Activated CD4-positive, alpha-beta T cell treated with anti-CD3 and anti-CD28 coated beads, Interleukin-2, amount 10 ng/mL, durations not matched to agents 7 days and 5 days (primary cell): ENCODE data around the gene FADD. TPM values are rescaled to one million over a fixed set of nuclear protein-coding genes. Genes with fewer than 3 reads are reported as not detected.

Source experiments
- CTCF ChIA-PET: fragments of 350-600 bp; sonication (Branson Sonifier 250); formaldehyde crosslinking; loops from one replicate; lab custom pipeline; 2021; ENCODE audit warnings: antibody characterized with exemption; lab: Charles Lee
- POLR2A ChIA-PET: fragments of 350-600 bp; sonication (Branson Sonifier 250); formaldehyde crosslinking; loops from one replicate; lab custom pipeline; 2021; ENCODE audit warnings: antibody characterized with exemption; lab: Charles Lee
- DNase-seq: peaks from one replicate; pipeline ENCODE4 v3.0.0-alpha.2; 2020
- H3K27ac Mint-ChIP-seq: one replicate; pipeline ENCODE4 v1.8.0; 2021; ENCODE audit warnings: mild to moderate bottlenecking, moderate library complexity, mixed read lengths
- H3K27me3 Mint-ChIP-seq: one replicate; pipeline ENCODE4 v1.8.0; 2021; ENCODE audit warnings: mixed read lengths
- H3K36me3 Mint-ChIP-seq: one replicate; pipeline ENCODE4 v1.8.0; 2021; ENCODE audit warnings: low read depth, mixed read lengths
- H3K4me1 Mint-ChIP-seq: one replicate; pipeline ENCODE4 v1.8.0; 2021; ENCODE audit warnings: mixed read lengths
- H3K4me3 Mint-ChIP-seq: one replicate; pipeline ENCODE4 v1.8.0; 2021; ENCODE audit warnings: mild to moderate bottlenecking, moderate library complexity, mixed read lengths
- H3K9me3 Mint-ChIP-seq: one replicate; pipeline ENCODE4 v1.8.0; 2021; ENCODE audit warnings: mixed read lengths
- total RNA-seq, 2 experiments: library from RNA; stranded (reverse); gene quantifications; one replicate each; pipeline ENCODE4 v1.2.3, GENCODE V29; 2021

FADD gene
- total RNA-seq, 2 experiments from 2014 or later: 31.7 to 34.5 TPM

DNA sequence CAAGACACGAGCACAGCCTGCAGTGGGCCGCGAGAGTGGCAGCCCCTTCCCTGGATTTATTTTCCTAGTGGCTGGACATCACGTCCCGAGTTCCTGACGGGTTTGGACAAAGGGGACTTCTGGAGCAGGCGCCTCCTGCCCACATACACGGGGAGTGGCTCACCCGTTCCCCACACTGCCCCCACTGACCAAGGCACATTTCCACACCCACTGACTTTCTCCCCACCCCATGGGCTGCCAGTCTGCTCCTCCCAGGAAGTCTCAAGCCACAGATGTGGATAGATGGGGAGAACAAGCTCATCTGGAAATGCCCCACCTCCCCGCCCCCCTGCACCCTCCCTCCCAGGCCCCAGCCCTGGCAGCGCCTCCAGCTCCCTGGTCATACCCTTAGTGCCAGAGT lies 34.0 kb upstream of the FADD start:
- Mint-ChIP-seq H3K36me3 (no peaks in the 10 kb centered on the region), H3K9me3 (no peaks in the 10 kb centered on the region), H3K4me1 (no peaks in the 10 kb centered on the region), H3K4me3 (no peak overlapping the region), H3K27me3 (no peaks in the 10 kb centered on the region), H3K27ac (no peak overlapping the region)
- DNase-seq: no peak
- ChIA-PET POLR2A (interaction anchor here (0.6 kb wide), 1 partner anchor 95 kb away, joined by 3 read pairs; no protein-coding TSS in a partner anchor), CTCF (interaction anchor here (0.5 kb wide), 1 partner anchor 8 kb away, joined by 3 read pairs; no protein-coding TSS in a partner anchor)

DNA sequence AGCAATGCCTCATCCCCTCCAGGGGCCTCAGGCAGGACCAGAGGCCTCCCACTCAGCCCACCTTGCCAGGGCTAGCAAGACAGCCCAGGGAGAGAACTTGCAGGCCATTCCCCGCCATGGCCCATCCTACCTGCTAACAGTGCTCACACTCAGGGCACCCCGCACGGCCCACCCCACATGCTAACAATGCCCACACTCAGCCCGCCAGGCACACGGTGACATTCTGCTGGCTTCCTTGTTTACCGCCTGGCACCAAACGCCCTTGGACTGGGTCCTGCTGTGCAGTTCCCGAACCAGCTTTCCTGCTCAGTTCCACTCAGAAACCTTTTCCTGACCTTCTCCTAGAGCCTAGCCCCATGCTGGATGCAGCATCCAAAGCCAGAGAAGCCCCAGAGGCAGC lies 33.5 kb upstream of the FADD start:
- CTCF ChIA-PET: interaction anchor here (0.5 kb wide), 1 partner anchor 8 kb away, joined by 3 read pairs; no protein-coding TSS in a partner anchor
- Mint-ChIP-seq H3K36me3 (no peaks in the 10 kb centered on the region), H3K27ac (no peak overlapping the region), H3K4me1 (no peaks in the 10 kb centered on the region), H3K9me3 (no peaks in the 10 kb centered on the region), H3K4me3 (no peak overlapping the region), H3K27me3 (no peaks in the 10 kb centered on the region)
- POLR2A ChIA-PET: interaction anchor here (0.6 kb wide), 1 partner anchor 96 kb away, joined by 3 read pairs; no protein-coding TSS in a partner anchor
- DNase-seq: no peak

DNA sequence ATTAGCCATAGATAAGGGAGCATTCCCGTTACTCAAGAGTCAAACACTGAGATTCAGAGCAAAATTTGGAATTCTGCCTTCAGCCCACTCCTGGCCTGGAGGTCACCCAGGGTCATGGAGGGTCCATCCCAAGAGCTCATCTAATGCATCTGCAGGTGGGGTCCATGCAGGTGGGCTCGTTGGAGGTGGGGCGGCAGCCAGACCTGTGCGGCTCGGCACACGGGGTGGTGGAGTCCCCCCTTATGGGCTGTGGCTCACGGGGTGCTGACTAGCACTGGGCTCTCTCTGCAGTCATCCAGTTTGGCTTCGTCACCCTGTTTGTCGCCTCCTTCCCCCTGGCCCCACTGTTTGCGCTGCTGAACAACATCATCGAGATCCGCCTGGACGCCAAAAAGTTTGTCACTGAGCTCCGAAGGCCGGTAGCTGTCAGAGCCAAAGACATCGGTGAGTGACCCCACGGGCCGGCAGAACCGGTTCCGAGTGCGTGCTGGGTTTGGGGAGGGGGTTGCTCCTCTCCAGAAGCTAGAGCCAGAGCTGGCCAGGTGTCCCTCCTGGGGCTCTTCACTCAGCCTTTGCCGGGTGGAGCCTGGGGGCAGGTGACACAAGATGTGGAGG lies 32.4 kb upstream of the FADD start:
- H3K36me3 Mint-ChIP-seq: no peaks in the 10 kb centered on the region
- no peaks in the 10 kb centered on the region for H3K27me3 Mint-ChIP-seq
- no peak overlapping the region for H3K27ac Mint-ChIP-seq
- no peak overlapping the region for H3K4me3 Mint-ChIP-seq
- POLR2A ChIA-PET: no interaction called here
- CTCF ChIA-PET: interaction anchor here (1.0 kb wide), 1 partner anchor 328 kb away, joined by 3 read pairs; no protein-coding TSS in a partner anchor
- no peaks in the 10 kb centered on the region for H3K4me1 Mint-ChIP-seq
- DNase-seq: no peak
- H3K9me3 Mint-ChIP-seq: no peaks in the 10 kb centered on the region

DNA sequence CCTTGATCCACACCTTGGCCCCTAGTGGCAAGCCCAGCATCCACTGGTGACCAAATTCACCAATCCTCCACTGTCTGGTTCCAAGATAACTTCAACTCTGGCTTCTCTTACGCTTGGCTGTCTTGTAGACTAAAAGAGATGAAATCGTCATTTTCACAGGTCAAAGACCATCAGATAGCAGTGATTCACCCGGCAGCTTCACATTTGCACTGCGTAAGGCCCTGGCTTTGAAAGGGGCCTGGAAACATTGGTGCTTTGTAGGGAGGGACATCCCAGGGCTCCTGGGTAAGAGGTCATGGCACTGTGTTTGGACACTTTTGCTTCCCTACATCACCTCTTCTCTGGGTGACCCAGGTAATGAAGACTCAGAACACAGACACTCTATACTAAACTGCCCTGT lies 30.1 kb upstream of the FADD start:
- H3K9me3 Mint-ChIP-seq: no peaks in the 10 kb centered on the region
- H3K4me3 Mint-ChIP-seq: no peak overlapping the region
- ChIA-PET CTCF (interaction anchor here (0.7 to 1.5 kb wide), 2 partner anchors 9 to 21 kb away, joined by 3 to 4 read pairs; no protein-coding TSS in a partner anchor), POLR2A (no interaction called here)
- no peaks in the 10 kb centered on the region for H3K27me3 Mint-ChIP-seq
- no peaks in the 10 kb centered on the region for H3K36me3 Mint-ChIP-seq
- no peak for DNase-seq
- H3K4me1 Mint-ChIP-seq: no peaks in the 10 kb centered on the region
- H3K27ac Mint-ChIP-seq: no peak overlapping the region

DNA sequence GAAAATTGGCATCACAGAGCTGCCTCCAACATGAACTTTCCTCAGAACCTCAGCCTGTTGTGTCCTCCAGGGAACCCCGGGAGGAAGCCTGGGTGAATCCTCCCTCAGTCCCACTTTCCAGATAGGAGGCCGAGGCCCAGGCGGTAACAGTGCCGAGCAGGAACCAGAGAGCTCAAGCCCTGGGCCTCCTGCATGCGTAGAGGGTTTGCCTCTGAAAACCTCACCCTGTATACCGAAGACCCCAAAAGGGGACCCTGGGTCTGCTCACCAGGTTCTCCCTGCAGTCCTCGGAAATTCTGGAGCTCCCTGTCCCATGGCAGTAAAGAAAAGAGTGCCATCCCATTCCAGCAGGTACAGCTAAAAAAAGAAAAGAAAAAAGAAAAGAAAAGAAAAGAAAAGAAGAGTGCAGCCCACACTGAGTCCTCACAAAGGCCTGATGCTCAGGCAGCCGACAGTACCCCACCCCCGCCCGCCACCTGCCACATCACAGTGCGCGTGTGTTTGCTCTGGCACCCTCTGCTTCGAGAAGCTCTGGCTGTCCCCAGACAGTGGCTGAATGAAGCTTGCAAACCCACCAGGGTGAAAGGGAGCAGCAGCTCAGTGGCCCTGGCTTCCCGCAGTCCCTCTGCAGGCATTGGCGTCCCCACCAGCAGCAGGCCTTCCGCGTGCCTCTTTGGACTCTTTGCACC lies 28.4 kb upstream of the FADD start:
- ChIA-PET CTCF (interaction anchor here (0.5 to 1.0 kb wide), 4 partner anchors 9 to 463 kb away, joined by 3 to 5 read pairs (median 3); no protein-coding TSS in a partner anchor), POLR2A (no interaction called here)
- H3K9me3 Mint-ChIP-seq: no peaks in the 10 kb centered on the region
- no peak overlapping the region for H3K4me3 Mint-ChIP-seq
- no peak for DNase-seq
- no peak overlapping the region for H3K27ac Mint-ChIP-seq
- no peaks in the 10 kb centered on the region for H3K36me3 Mint-ChIP-seq
- H3K27me3 Mint-ChIP-seq: no peaks in the 10 kb centered on the region
- no peaks in the 10 kb centered on the region for H3K4me1 Mint-ChIP-seq

DNA sequence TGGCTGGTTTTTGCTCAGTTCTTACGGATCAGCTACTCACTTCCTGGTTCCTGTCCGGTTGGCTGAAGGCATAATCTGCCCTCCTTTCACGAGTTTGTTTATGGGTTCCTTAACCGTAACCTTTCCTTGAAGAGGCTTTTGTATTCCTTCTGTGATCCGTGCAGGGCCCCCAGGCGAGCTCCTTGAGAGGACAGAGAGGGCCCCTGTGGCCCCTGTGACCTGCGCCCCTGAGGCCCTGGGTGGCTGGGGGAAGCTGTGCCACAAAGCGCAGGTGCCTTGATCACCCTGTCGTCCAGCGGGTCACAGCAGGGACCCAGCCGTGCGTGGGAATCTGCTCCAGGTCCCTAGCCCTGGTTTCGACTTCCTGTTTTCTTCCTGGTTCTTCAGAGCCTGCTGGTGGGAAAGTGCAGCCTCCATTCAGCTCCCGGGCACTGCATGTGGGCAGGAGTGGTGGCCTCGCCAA lies 27.8 kb upstream of the FADD start:
- Mint-ChIP-seq H3K4me1 (no peaks in the 10 kb centered on the region), H3K27me3 (no peaks in the 10 kb centered on the region), H3K27ac (no peak overlapping the region), H3K36me3 (no peaks in the 10 kb centered on the region), H3K9me3 (no peaks in the 10 kb centered on the region), H3K4me3 (no peak overlapping the region)
- CTCF ChIA-PET: interaction anchor here (0.5 to 1.0 kb wide), 4 partner anchors 10 to 465 kb away, joined by 3 to 5 read pairs (median 3); no protein-coding TSS in a partner anchor
- DNase-seq: no peak
- POLR2A ChIA-PET: no interaction called here

DNA sequence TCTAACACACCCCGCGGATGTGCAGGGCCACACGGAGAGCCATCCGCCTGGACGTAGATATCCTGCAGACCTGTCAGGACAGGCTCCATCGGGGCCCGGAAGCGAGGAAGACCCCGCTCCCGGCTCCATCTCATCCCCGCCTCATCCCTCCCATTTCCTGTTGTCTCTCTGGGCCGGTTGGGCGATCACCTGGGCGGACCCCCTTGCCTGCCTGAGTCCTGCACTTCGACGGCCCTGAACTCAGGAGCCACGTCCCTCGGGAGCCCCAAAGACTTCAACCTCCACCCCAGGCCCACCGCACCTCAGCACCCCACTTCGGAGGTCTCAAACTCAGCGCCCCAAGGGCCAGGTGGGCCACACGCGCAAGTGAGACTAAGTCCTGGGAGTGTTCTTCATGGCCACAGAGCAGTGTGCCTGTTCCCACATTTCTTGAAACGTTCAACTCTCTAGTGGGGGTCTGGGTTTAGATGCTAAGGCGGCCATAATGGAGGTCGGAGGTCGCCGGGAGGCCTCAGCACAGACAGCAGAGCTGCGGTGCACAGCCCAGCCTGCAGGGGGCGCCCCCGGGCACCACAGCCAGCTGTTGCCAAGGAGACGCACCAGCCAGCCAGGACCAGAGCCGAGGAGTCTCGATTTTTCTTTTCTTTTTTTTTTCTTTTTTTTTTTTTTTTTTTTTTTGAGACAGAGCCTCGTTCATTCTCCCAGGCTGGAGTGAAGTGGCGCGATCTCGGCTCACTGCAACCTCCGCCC lies 26.0 kb upstream of the FADD start:
- Mint-ChIP-seq H3K27ac (no peak overlapping the region), H3K4me3 (no peak overlapping the region), H3K4me1 (no peaks in the 10 kb centered on the region), H3K27me3 (no peaks in the 10 kb centered on the region), H3K9me3 (no peaks in the 10 kb centered on the region), H3K36me3 (no peaks in the 10 kb centered on the region)
- ChIA-PET CTCF (interaction anchor here (0.7 kb wide), 1 partner anchor 8 kb away, joined by 3 read pairs; no protein-coding TSS in a partner anchor), POLR2A (no interaction called here)
- peak; percentile 52 for DNase-seq

DNA sequence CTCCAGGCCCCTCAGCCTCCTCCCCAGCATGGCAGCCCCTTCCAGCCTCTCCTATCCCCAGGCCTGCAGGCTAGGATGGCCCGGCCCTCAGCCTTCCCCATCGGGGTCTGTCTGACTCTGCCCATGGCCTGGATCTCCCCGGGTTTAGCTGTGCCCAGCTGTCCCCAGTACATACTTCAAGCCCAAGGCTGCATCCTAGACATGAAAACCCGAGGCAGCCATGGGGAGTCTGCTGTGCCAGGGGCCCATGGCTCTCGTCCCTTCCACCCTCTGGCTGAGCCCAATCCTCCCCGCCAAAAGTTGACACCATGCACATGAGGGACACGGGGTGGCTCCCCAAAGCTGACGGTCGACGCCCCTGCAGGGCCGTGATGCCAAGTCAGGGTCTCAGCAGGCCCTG lies 22.2 kb upstream of the FADD start:
- Mint-ChIP-seq H3K9me3 (no peaks in the 10 kb centered on the region), H3K27ac (no peak overlapping the region), H3K4me1 (no peaks in the 10 kb centered on the region), H3K4me3 (no peak overlapping the region), H3K36me3 (no peaks in the 10 kb centered on the region), H3K27me3 (no peaks in the 10 kb centered on the region)
- ChIA-PET CTCF (interaction anchor here (0.5 kb wide), 1 partner anchor 87 kb away, joined by 3 read pairs; no protein-coding TSS in a partner anchor), POLR2A (no interaction called here)
- no peak for DNase-seq

DNA sequence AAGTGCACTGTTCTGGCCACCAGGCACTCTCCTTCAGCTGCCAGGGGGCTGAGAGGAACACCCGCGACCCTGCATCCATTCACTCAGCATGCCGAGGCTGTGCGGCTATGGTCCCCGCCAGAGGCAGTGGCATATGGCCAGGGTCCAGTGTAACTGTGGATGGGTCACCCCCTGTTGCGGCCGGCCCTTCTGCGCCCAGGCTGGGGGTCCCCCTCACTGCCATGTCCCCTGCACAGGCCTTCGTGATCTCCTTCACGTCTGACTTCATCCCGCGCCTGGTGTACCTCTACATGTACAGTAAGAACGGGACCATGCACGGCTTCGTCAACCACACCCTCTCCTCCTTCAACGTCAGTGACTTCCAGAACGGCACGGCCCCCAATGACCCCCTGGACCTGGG lies 20.8 kb upstream of the FADD start:
- no peaks in the 10 kb centered on the region for H3K27me3 Mint-ChIP-seq
- DNase-seq: no peak
- H3K4me3 Mint-ChIP-seq: no peak overlapping the region
- POLR2A ChIA-PET: no interaction called here
- no peaks in the 10 kb centered on the region for H3K4me1 Mint-ChIP-seq
- H3K9me3 Mint-ChIP-seq: no peaks in the 10 kb centered on the region
- no peak overlapping the region for H3K27ac Mint-ChIP-seq
- no peaks in the 10 kb centered on the region for H3K36me3 Mint-ChIP-seq
- CTCF ChIA-PET: interaction anchor here (1.7 kb wide), 1 partner anchor 9 kb away, joined by 4 read pairs; no protein-coding TSS in a partner anchor

DNA sequence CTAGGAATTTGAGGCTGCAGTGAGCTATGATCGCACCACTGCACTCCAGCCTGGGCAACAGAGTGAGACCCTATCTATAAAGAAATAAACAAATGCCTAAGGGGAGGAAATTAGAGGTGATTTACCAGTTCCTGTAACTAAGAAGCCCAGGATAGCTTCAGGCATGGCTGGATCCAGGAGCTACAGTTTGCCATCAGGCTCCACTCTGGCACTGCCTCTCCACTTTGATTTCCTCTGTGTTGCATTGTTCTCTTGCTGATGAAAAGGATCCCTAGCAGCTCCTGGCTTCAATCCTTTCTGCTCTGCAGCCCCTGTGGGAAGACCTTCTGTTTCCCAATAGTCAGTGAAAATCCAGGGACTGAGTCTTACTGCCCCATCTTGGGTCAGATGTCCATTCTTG lies 20.1 kb upstream of the FADD start:
- no peaks in the 10 kb centered on the region for H3K4me1 Mint-ChIP-seq
- no peak for DNase-seq
- no peak overlapping the region for H3K4me3 Mint-ChIP-seq
- POLR2A ChIA-PET: no interaction called here
- no peaks in the 10 kb centered on the region for H3K9me3 Mint-ChIP-seq
- no peaks in the 10 kb centered on the region for H3K27me3 Mint-ChIP-seq
- H3K36me3 Mint-ChIP-seq: no peaks in the 10 kb centered on the region
- no peak overlapping the region for H3K27ac Mint-ChIP-seq
- CTCF ChIA-PET: interaction anchor here (0.7 to 1.7 kb wide), 3 partner anchors 10 to 463 kb away, joined by 3 to 4 read pairs (median 4); no protein-coding TSS in a partner anchor

DNA sequence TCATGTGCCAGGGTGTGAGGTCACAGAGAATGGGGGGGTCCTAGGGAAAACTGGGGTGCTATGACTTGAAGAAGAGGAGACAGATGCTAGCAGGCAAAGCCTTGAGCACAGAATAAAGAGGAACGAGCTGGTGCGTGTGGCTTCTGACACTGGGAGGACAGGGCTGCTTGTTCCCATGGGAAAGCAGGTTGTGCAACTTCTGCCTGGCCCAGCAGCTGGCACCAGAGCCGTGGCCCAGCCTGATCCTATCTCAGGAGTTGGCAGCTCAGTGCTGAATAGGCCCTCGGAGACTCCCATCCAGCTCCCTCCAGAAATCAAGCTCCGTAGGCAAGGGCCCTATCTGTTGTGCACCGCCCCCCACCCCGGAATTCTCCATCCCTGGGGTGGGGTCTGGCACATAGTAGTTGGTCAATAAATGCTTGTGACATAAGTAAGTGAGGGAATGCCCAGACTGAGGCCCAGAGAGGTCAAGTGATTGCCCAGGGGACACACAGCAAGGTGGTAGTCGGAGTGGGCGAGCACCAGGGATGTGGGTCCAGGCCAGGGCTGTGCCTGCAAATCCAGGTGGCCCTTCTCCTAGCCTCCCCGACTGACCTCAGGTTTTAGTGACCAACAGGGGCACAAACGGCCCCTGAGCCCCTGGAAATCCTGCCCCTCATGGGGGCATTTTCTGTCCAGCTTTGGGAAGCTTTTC lies 19.5 kb upstream of the FADD start:
- H3K4me3 Mint-ChIP-seq: no peak overlapping the region
- no peak for DNase-seq
- H3K36me3 Mint-ChIP-seq: no peaks in the 10 kb centered on the region
- CTCF ChIA-PET: interaction anchor here (1.1 kb wide), 1 partner anchor 13 kb away, joined by 4 read pairs; no protein-coding TSS in a partner anchor
- H3K9me3 Mint-ChIP-seq: no peaks in the 10 kb centered on the region
- POLR2A ChIA-PET: no interaction called here
- H3K4me1 Mint-ChIP-seq: no peaks in the 10 kb centered on the region
- H3K27me3 Mint-ChIP-seq: no peaks in the 10 kb centered on the region
- H3K27ac Mint-ChIP-seq: no peak overlapping the region

DNA sequence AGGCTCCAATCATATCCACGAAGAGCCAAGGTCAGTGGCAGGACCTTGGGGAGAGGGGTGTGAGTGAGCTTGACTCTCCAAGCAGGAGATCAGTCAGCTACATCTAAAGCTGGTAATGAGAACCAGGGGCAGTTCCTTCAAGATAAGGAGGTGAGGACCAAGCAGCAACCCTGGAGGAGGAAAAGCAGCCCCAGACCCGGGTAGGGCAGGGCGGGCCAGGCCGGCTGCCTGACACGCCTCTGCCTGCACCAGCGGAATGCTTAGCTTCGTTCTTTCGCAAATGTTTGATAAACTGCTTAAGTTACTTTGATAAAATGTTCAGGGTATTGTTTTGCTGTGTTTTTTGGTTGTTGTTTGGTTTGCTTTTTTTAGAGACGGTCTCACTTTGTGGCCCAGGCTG lies 18.7 kb upstream of the FADD start:
- Mint-ChIP-seq H3K4me3 (no peak overlapping the region), H3K4me1 (no peaks in the 10 kb centered on the region), H3K36me3 (no peaks in the 10 kb centered on the region), H3K27me3 (no peaks in the 10 kb centered on the region), H3K9me3 (no peaks in the 10 kb centered on the region), H3K27ac (no peak overlapping the region)
- POLR2A ChIA-PET: no interaction called here
- DNase-seq: no peak
- CTCF ChIA-PET: no interaction called here
